Measurements from ENCODE around the gene TCF12.
"Not testable (repeated sequence)": the region's sequence is repeated elsewhere in the genome, so short reads cannot be mapped to it uniquely, and the experiment has no call there.

Gene TCF12

DNA sequence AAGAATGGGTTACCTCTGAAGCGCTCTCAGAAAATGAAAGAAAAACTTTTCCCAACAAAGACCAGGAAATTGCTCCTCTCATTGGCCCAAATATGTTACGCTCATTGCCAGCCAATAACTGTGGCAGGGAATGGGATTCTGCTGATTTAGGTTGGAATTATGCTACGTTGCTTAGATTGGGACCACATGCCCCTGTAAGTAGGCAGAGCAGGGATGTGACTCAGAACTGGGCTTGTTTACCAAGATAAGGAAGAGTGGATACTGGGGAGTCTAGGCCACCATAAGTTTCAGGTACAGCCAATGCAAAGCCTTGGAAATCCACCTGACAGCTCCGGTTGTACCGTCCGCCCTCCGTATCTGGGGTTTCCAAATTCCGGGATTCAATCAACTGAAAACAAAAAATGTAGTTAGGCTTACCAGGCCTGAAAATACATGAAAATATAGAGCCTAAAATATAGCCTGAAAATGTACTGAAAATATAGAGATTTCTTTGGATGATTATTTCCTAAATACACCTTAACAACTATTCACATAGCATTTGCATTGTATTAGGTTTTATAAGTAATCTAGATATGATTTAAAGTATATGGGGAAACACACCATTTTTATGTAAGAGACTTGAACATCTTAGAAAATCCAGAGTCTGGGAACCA is 1.5 kb upstream of the TCF12 start:
- DNase-seq: no peak

DNA sequence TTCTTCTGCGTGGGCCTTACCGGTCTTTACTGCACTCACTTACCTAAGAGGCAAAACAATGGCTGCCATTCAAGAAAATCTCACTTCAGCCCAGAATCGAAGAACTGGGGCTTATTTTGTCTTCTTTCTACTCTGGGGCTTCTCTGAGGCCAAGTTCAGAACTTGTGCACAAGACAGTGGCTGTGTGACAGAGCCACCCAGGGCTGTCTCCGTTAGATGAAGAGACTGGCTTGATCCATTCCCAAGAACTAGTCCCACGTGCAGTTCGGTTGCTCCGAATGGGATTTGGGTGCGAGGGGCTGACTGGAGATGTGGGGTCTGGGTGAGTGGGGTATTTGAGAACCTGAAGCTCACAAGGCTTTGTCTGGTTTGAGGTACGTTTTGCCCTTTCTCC is 795 bp upstream of the TCF12 start:
- DNase-seq: no peak

DNA sequence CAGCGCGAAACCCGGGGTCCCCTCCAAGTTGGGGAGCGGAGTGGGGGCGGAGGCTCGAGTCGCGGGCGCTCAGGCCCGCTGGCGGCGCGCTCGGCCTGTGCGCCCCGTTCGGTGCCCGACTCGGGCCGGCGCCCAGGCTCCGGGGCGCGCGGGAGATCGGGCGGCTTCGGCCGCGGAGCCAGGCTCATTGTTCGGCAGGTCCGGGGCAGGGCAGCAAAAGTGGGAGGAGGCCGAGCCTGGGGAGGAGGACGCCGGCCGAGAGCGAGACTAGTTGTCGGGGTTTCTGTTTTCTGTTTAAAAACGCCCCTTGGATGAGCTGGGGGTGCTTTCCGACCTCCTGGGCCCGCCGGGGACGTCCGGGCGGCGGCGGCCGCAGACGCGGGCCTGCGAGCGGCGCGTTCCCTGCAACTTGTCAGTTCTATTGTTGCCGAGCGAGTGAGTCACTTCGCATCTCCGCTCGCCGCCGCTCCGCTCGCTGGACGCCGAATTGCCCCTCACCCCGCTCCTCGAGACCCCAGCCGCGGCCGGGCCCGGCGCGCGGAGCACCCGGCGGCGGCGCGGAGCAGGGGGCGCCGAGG is 676 bp downstream of the TCF12 start:
- peak; percentile 32 for DNase-seq

DNA sequence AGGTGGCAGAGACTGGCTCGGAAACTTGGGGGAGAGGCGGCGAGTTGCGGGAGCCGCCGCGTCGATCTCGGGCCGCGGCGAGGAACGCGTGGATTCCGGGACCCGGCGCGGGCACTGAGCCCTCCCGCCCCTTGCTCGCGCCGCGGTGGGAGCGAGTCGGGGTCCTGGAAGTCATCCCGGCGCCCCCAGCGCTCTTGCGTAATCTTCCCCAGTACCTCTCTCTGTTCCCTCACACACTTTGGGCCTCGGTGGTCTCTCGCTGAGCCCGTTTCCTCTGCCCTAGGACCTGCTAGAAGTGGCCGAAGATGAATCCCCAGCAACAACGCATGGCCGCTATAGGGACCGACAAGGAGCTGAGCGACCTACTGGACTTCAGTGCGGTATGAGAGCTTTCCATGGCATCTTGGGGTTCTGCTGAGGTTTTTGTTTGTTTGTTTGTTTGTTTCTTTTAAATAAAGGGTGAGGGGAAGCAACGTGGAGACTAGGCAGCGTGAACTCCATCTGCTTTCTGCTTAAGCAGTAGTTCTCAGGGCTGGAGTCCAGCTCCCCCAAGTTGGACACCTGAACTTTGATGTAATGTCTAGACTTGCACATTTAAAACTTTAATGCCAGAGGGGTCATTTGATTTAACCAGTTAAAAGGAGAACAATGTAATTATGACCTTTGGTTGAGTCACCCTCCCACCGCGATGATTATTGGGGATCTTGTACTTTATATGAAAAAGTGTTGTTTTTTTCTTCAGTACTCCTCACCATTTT is 1.3 kb downstream of the TCF12 start:
- no peak for DNase-seq

DNA sequence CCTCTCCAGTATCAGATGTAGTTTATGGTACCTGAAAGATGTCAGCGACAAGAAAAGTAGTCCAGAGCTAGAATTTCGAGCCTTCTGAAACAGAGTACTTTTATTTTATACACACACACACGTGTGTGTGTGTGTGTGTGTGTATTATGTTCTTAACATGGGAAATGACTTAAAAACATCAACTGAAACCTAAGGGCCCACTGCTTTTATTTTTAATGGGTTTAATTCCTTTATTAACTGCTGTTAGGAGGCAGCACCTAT is 1.9 kb downstream of the TCF12 start:
- no peak for DNase-seq

DNA sequence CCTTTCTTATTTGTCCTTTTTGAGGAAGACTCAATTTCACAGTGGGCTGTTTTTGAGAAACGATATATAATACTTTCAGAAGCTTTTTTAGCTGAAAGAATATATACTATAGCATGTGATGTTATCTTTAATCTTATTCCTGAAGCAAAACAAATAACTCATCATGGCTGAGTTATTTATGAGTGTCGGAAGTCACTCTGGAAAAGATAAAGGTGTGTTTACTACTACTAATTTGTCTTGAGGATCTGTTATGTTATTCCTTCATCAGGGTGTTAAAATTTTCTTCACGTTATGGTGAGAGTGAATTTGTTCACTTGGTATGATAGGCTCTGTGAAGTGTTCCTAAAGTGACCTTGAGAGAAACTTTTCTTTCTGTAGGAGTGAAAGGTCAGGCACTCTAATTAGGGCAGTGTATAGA is 4.7 kb downstream of the TCF12 start:
- DNase-seq: no peak

DNA sequence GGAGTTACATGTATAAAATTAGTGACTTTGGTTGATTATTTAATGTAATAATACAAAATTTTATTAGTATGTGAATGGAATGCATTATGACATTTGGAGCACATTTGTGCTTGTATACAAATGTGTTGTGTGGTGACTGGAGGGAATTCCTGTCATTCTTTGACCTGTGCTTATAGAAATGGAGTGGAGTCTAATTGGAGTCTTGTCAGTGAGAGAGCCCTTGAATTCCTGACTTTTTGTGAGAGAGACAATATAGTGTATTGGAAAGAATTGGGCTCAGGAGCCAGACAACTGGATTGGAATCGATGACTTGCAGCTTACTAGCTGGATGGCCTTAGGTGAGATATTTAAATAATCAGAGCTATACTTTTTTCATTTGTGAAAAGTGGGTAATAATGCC is 9.4 kb downstream of the TCF12 start:
- no peak for DNase-seq

DNA sequence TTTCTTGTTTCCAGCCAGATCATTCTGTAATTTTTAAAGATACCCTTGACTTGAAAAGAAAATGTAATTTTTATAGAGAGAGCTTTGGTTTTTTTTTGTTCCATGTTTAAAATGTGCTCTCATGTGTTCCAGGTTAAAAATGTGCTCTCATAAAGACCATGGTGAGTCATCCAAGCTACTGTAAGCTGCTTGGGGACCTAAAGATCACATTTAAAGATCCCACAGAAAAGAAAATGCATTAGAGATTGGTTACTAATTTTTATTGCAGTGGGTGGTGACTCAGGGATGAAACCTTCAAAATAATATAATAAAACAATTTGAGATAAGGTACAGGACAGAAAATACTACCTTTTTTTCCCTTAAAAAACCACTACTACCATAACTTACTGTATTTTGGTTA is 11.0 kb downstream of the TCF12 start:
- DNase-seq: no peak

DNA sequence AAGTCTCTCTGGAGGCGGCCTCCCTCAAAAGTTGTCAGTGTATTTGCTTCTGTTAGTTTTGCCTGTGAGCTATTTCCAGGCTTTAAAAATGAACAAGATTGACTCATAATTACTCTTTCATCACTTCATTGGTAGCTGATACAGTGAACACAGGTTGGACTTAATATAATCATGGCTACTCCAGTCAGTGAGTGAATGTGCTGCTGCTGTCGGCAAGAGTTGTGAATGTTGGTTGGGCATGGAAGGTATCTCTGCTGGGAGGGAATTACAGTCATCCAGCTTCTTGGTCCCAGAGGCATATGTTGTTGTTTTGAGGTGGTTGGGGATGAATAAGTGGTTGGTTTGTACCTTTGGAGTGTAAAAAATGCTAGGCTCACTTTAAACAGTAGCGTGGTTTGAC is 11.5 kb downstream of the TCF12 start:
- DNase-seq: no peak

DNA sequence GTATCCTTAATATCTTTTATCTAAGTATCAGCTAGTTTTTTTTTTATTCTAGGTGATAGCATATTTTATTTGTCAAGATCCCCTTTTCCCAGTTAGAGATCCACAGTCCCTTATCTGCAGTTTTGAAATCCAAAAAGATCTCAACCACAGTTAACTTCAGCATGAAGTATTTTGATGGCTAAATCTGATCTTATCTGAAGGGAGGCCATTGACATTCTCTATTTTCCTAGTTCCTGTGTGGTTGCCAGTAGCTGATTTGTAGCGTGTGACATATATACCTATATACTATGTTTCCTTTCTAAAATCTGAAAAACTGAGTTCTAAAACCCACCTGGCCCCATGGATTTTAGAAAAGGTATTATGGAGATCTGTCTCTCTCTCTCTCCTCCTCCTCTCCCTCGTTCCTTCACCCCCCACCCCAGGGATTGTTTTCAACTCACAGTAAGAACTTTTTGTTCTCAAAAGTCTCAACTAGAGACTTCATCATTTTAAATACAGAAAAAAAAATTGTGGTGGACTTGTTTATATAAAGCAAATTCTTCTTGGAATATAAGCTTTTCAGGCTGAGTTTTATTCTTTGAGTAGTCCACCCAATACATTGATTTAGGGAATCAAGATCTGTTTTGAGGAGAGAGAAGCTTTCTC is 12.3 kb downstream of the TCF12 start:
- no peak for DNase-seq

DNA sequence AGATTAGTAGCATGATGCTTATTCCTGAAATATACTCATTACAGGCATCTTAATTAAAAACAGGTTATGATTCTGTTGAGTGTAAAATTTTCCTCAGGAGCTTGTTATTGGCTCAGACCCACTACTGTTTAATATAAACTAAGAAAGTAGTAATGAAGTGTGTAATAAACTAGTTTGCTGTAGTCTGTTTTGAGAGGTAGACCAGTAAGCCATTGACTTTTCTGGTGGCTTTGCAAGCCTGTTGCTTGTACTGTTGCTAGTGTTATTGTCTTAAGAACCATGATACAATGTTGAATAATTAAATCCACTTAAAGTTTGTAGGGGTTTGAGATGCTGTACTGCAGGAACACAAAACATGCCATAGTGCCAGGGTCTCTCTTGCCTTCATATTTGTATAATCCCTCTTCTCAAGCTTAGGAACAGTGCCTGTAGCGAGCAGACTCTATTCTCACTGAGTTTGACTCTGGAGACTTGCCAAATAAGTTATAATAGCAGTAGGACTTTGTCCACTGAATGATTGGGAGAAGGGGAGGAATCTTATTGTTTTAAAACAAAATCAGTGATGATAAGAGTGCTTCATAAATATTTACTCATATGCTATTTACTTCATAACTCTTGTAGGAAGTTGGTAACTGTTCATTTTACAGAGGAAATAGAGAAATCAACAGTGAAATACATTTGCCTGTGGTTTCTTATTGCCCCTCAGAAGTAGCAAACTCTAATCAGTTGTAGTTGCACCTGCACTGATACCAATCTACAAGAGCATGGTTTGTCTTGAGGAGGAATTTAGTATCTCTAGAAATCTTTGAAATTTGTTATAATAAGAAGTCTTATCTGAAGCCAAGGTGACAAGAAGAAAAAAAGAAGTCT is 13.4 kb downstream of the TCF12 start:
- no peak for DNase-seq

DNA sequence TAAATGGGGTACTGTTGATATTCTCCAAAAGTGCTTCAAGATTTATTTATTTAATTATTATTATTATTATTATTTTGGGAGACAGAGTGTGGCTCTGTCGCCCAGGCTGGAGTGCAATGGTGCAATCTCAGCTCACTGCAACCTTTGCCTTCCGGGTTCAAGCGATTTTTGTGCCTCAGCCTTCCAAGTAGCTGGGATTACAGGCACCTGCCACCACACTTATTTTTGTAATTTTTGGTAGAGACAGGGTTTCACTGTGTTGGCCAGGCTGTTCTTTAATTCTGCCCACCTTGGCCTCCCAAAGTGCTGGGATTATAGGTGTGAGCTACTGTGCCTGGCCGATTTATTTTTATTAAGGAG is 14.0 kb downstream of the TCF12 start:
- DNase-seq: not testable (repeated sequence)

DNA sequence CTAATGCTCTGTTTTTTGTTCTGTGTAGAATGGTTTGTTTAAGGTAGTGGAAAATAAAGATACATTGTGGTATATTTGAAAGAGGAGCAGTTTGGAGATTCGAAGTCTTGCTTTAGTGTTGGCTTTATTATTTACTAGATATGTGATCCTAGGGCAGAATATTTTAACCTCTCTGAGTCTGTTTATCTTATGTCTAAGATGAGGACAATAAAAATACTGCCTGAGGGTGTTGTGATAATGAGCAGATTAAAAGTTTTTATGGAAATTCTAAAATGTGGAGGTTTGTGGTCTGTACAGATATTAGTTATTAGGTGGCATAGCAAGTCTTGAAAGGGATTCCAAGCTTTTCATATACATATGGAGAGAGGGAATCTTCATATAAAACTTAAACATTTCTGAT is 15.0 kb downstream of the TCF12 start:
- no peak for DNase-seq

DNA sequence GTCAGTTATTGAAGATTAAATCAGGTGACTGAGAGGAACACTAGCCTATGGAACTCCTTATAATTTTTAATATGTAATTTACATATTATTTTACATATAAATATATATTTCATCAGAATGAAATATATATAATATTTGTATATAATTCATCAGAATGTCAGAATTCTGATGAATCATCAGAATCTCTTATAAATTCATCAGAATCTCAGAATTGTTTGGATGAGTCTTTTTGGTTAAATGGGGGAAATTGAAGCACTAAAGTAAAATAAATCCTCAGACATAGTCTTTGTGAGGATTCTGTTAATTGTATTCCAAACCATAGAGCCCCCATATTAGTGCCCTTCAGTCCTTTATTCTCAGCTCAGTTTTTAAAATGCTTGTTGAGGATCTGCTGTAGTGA is 15.4 kb downstream of the TCF12 start:
- no peak for DNase-seq

DNA sequence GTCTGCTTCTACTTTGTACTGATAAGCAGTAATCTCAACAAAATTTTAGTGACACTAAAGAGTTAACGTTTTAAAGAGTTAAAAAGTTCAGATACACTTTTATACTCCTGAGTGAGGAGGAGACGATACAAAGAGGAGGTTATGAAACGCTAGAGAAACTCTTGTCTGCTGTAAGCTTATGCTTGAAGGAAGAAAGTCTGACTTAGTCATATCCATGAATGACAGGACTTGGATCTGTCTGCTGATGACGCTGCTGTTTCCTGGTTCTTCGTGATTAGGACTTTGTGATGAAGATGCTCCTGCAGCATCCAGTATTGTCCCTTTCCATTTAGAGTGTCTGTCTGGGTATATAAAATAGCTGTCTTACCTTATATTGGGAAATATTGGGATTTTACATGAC is 15.8 kb downstream of the TCF12 start:
- DNase-seq: no peak

DNA sequence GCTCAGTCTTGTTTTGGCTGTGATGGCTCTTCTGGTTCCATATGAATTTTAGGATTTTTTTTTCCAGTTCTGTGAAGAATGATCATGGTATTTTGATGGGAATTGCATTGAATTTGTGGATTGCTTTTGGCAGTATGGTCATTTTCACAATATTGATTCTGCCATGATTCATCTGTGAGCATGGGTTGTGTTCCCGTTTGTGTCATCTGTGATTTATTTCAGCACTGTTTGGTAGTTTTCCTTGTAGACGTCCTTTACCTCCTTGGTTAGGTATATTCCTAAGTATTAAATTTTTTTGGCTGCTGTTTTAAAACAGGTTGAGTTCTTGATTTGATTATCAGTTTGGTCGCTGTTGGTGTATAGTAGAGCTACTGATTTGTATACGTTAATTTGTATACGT is 18.5 kb downstream of the TCF12 start:
- no peak for DNase-seq

DNA sequence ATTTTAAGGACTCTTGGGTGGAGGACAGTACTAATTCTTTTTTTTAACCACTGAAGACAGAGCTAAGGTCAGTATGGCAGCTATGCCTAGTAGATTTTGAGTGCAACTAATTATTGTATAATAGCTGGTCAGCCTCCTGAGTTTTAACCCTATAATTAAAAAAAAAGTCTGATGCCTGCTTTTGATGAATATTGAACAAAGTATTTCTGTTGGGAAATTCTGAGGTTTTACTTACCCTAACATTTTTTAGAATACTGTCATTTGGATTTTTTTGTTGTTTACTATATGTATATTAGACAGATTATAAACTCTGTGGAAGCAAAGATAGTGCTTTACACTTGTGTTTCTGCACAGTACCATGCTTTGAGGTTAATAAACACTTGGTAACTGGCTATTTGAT is 20.8 kb downstream of the TCF12 start:
- no peak for DNase-seq

DNA sequence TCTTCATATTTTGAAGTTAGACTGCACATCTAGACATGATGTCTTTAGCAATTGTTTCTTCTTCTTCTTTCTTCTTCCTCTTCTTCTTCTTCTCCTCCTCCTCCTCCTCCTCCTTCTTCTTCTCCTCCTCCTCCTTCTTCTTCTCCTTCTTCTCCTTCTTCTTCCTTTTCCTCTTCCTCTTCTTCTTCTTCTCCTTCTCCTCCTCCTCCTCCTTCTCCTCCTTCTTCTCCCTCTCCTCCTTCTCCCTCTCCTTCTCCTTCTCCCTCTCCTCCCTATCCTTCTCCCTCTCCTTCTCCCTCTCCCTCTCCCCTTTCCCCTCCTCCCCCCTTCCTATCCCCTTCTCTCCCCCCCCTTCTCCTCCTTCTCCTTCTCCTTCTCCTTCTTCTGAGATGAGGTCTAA is 21.9 kb downstream of the TCF12 start:
- no peak for DNase-seq

DNA sequence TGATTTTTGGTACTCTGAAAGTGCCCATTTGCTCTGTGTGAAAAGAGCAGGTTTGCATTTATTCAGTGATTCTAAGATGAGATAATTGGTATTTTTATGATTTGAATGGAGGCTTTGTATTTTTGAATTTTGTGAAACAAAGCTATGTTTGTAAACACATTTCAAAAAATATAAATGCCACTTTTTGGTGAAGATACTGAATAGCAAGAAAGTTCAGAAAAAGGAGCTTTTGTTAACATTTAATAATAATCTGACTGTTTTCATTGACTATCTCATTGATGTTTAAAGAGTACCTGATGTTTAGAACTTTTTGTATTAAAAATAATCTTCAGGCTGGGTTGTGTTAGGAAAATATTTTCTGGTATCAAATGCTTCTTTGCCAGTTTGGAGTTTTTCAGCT is 23.7 kb downstream of the TCF12 start:
- no peak for DNase-seq

DNA sequence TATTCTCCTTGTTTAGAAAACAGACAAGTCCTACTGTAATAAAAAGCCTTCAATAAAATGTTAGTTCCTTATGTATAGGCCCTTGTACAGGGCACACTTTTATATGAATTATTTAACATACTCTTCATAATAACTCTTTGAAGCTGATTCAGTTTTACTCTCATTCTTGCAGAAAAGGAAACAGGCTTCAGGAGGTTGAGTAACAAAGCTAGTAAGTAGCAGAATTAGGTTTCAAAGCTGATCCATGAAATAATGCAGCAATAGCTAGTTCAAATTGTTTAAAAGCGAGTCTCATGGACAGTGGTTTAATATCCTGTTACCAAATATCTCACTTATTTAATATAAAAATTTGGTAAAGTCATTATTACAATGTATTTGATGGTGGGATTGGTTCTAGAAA is 25.0 kb downstream of the TCF12 start:
- no peak for DNase-seq

DNA sequence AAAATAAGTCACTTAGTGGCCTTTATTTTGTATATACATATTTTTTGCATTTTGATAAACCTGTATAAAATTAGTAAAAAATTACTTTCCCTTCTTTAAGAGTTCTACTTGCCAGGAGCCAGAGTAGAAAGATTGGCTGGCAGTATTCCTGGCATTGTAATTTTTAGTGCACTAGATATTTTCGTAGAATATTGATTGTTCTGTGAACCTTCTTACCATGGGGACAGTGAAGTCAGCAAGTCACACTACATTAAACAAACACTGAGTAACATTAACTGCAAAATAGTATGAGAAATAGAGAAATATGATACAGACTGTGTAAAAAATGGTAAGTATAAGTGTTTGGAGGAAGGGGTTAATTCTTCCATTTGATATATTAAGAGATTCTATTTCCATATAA is 26.0 kb downstream of the TCF12 start:
- no peak for DNase-seq

DNA sequence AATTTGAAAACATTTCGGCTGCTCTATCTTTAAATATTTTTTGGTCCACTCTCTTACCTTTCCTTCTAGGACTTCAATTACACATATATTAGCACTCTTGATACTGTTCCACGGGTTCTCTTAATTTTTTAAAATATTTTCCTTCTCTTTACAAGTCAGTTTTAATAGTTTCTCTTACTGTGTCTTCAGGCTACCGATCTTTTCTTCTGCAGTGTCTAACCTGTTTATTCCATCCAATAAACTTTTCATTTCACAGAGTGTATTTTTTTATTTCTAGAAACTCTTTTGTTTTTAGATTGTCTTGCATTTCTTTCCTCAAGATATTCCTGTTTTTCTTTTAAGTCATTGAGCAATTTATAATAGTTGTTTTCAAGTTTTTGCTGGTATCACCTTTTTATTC is 27.7 kb downstream of the TCF12 start:
- DNase-seq: no peak

DNA sequence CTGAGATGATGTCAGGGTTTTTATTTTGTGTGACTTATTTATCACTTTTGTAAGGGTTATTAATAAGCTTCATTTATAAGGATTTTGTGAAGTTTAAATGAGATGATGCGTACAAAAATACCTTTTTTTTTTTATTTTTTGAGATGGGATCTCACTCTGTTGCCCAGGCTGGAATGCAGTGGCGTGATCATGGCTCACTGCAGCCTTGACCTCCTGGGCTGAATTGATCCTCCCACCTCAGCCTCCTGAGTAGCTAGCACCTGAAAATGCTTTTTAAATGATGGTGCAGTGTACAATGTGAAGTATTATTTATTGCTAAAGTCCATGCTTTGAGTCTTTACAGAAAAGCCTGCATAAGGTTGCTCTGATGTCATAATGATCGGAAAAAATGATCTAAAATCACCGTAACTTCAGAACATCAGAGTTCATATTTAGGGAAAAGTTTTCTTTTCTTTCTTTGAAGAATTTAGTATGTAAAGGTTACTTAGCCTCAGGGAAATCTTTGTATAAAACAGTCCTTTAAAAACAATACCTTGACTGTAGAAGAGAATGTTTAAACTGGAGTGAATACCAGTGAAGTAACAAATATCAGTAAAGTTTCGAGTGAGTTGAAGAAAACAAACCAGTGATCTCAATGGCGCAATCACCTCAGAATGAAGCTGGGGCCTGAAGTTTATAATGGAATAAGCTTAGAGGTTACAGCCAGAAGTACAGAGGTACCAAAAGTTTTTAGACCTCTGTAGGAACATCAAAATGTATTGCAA is 29.7 kb downstream of the TCF12 start:
- DNase-seq: no peak
